Activated CD8-positive, alpha-beta T cell treated with anti-CD3 and anti-CD28 coated beads for 36 hours (primary cell): ENCODE data around the gene RNF144A. TPM values are rescaled to one million over a fixed set of nuclear protein-coding genes. Genes with fewer than 3 reads are reported as not detected.

Experiments used
- ATAC-seq: fragments of 200-7000 bp; cut with Tn5 transposase; one replicate; pipeline ENCODE4 v1.10.0; 2021; ENCODE audit warnings: mild to moderate bottlenecking, moderate library complexity
- CTCF ChIA-PET: fragments of 350-600 bp; sonication (Branson Sonifier 250); formaldehyde crosslinking; loops from one replicate; lab custom pipeline; 2021; ENCODE audit warnings: antibody characterized with exemption; lab: Charles Lee
- POLR2A ChIA-PET: fragments of 350-600 bp; sonication (Branson Sonifier 250); formaldehyde crosslinking; loops from one replicate; lab custom pipeline; 2021; ENCODE audit warnings: antibody characterized with exemption; lab: Charles Lee
- DNase-seq: peaks from one replicate; pipeline ENCODE4 v3.0.0-alpha.2; 2020
- H3K27ac Mint-ChIP-seq: one replicate; pipeline ENCODE4 v1.8.0; 2021; ENCODE audit warnings: mild to moderate bottlenecking, mixed read lengths
- H3K27me3 Mint-ChIP-seq: one replicate; pipeline ENCODE4 v1.8.0; 2021; ENCODE audit warnings: mixed read lengths
- H3K36me3 Mint-ChIP-seq: one replicate; pipeline ENCODE4 v1.8.0; 2021; ENCODE audit warnings: low read depth, mixed read lengths
- H3K4me1 Mint-ChIP-seq: one replicate; pipeline ENCODE4 v1.8.0; 2021; ENCODE audit warnings: low read depth, mixed read lengths
- H3K4me3 Mint-ChIP-seq: one replicate; pipeline ENCODE4 v1.8.0; 2021; ENCODE audit warnings: mild to moderate bottlenecking, moderate library complexity, mixed read lengths
- H3K9me3 Mint-ChIP-seq: one replicate; pipeline ENCODE4 v1.8.0; 2021; ENCODE audit warnings: mixed read lengths
- intact Hi-C: fragments of 100-400 bp; cut with micrococcal nuclease; formaldehyde crosslinking; loops from one replicate; pipeline ENCODE4 v1.10.0; 2022
- total RNA-seq, 2 experiments: library from RNA; stranded (reverse); gene quantifications; one replicate each; pipeline ENCODE4 v1.2.3, GENCODE V29; 2021
- TF ChIP-seq, protein P1 (sequence below): fragments of 200-600 bp; IDR thresholded peaks from one replicate; pipeline ENCODE4 v1.8.0; 2022; ENCODE audit warnings: antibody characterized with exemption, mild to moderate bottlenecking

RNF144A gene
- total RNA-seq, 2 experiments from 2014 or later: 32.6 to 36.5 TPM

GRCh38 chr2:6939071-6939470 lies 21.9 kb downstream of the RNF144A start:
- peaks cover 34% of the 10 kb centered on the region for H3K36me3 Mint-ChIP-seq
- H3K4me1 Mint-ChIP-seq: peaks cover 43% of the 10 kb centered on the region
- H3K4me3 Mint-ChIP-seq: no peak overlapping the region
- ChIA-PET POLR2A (no interaction called here), CTCF (interaction anchor here (1.9 kb wide), 1 partner anchor 10 kb away, joined by 5 read pairs; no protein-coding TSS in a partner anchor)
- no peaks in the 10 kb centered on the region for H3K27me3 Mint-ChIP-seq
- DNase-seq: no peak
- no peaks in the 10 kb centered on the region for H3K9me3 Mint-ChIP-seq
- TF ChIP-seq, protein P1, sequence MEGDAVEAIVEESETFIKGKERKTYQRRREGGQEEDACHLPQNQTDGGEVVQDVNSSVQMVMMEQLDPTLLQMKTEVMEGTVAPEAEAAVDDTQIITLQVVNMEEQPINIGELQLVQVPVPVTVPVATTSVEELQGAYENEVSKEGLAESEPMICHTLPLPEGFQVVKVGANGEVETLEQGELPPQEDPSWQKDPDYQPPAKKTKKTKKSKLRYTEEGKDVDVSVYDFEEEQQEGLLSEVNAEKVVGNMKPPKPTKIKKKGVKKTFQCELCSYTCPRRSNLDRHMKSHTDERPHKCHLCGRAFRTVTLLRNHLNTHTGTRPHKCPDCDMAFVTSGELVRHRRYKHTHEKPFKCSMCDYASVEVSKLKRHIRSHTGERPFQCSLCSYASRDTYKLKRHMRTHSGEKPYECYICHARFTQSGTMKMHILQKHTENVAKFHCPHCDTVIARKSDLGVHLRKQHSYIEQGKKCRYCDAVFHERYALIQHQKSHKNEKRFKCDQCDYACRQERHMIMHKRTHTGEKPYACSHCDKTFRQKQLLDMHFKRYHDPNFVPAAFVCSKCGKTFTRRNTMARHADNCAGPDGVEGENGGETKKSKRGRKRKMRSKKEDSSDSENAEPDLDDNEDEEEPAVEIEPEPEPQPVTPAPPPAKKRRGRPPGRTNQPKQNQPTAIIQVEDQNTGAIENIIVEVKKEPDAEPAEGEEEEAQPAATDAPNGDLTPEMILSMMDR: no peak
- no peak overlapping the region for H3K27ac Mint-ChIP-seq
- intact Hi-C loops: no loop called here
- no peak for ATAC-seq

DNA sequence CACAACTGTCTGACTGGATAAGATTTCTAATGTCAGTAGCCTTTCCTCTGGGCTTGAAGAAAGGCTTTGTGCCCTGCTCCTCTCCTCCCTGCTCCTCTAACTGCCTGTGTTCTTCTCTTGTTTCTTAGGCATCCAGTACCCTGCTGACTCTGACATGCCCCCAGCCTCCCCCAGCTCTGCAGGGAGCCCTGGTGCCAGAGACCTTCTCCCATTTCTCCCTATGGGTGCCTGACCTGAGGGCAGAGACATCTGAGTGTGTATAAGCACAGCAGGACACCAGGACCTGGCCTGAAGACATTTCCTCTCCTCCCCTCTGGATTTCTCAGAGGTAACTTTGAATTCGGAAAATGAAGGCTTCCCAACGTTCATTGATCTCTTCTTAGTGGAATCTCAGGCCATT lies 23.6 kb downstream of the RNF144A start:
- intact Hi-C loops: no loop called here
- POLR2A ChIA-PET: no interaction called here
- DNase-seq: no peak
- peaks cover 42% of the 10 kb centered on the region for H3K36me3 Mint-ChIP-seq
- H3K4me1 Mint-ChIP-seq: peaks cover 46% of the 10 kb centered on the region
- H3K27me3 Mint-ChIP-seq: no peaks in the 10 kb centered on the region
- no peak overlapping the region for H3K27ac Mint-ChIP-seq
- CTCF ChIA-PET: no interaction called here
- TF ChIP-seq, protein P1: no peak
- ATAC-seq: no peak
- no peak overlapping the region for H3K4me3 Mint-ChIP-seq
- no peaks in the 10 kb centered on the region for H3K9me3 Mint-ChIP-seq

DNA sequence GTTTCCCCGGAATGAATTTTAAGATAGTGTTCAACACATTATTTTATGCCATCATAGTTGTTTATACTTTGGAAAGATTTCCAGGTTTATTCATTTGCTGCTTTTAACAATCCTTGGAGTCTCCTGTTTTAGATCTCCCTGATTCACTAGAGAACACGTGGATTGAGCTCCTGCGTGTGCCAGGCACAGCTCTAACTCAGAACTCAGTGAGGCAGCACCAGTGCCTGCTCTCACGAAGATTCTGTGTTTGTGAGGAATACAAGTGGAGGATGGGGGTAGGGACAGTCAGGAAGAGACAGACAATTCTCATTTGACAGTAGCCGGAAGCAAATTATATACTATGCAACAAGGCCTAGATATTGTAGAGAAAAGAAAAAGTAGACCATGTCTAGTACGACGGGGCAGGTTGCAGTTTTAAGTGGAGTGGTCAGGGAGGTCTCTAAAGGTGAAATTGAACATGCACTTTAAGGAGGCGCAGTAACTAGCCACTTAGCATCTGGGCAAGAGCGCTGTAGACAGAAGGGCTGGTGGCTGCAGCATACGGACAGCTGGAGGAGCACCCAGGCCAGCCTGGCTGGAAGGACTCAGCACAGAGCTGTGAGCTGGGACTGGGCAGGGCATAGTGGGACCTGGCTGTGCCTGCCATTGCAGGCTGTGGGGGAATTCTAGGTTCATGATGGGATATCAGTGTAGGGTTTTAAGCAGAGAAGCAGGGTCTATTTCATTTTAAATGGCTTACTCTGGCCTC lies 24.3 kb downstream of the RNF144A start:
- Mint-ChIP-seq H3K36me3 (peaks cover 43% of the 10 kb centered on the region), H3K4me3 (no peak overlapping the region), H3K27me3 (no peaks in the 10 kb centered on the region), H3K4me1 (peaks cover 41% of the 10 kb centered on the region), H3K9me3 (no peaks in the 10 kb centered on the region), H3K27ac (no peak overlapping the region)
- ChIA-PET CTCF (no interaction called here), POLR2A (no interaction called here)
- intact Hi-C loops: no loop called here
- no peak for DNase-seq
- TF ChIP-seq, protein P1: no peak
- ATAC-seq: no peak

DNA sequence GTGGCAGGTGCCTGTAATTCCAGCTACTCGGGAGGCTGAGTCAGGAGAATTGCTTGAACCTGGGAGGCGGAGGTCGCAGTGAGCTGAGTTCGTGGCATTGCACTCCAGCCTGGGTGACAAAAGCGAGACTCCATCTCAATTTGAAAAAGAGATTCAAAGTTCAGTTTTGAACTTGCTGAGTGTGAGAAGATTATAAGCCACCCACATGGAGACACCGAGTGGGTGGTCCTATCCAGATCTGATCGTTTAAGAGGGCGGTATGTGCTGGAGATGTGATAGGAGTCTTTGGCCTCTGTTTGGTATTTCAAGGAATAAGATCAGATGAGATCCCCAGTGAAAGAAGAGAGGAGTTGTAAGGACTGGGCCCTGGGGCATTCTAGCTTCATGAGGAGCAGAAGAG lies 25.6 kb downstream of the RNF144A start:
- POLR2A ChIA-PET: no interaction called here
- peaks cover 45% of the 10 kb centered on the region for H3K36me3 Mint-ChIP-seq

GRCh38 chr2:6943523-6943922 lies 26.3 kb downstream of the RNF144A start:
- H3K27me3 Mint-ChIP-seq: no peaks in the 10 kb centered on the region
- DNase-seq: no peak
- TF ChIP-seq, protein P1: no peak
- ATAC-seq: no peak
- intact Hi-C loops: no loop called here
- H3K27ac Mint-ChIP-seq: no peak overlapping the region
- ChIA-PET CTCF (interaction anchor here (0.6 kb wide), 1 partner anchor 22 kb away, joined by 3 read pairs; no protein-coding TSS in a partner anchor), POLR2A (no interaction called here)
- peaks cover 48% of the 10 kb centered on the region for H3K36me3 Mint-ChIP-seq
- no peak overlapping the region for H3K4me3 Mint-ChIP-seq
- H3K4me1 Mint-ChIP-seq: peaks cover 41% of the 10 kb centered on the region
- H3K9me3 Mint-ChIP-seq: no peaks in the 10 kb centered on the region

More for the DNA sequence above, 25.6 kb downstream of the RNF144A start:
- peaks cover 40% of the 10 kb centered on the region for H3K4me1 Mint-ChIP-seq
- no peak overlapping the region for H3K27ac Mint-ChIP-seq
- TF ChIP-seq, protein P1: no peak
- no peaks in the 10 kb centered on the region for H3K27me3 Mint-ChIP-seq
- no peak overlapping the region for H3K4me3 Mint-ChIP-seq
- no peaks in the 10 kb centered on the region for H3K9me3 Mint-ChIP-seq
- ATAC-seq (no peak), DNase-seq (no peak)
- CTCF ChIA-PET: no interaction called here
- intact Hi-C loops: no loop called here
